Natural killer cell (primary cell): ENCODE data around the gene GULP1. TPM values are rescaled to one million over a fixed set of nuclear protein-coding genes. Genes with fewer than 3 reads are reported as not detected.

Experiments
- ATAC-seq, 3 donors: fragments of 150-1000 bp in 2 of 3; fragments of 200-7000 bp in 1 of 3; cut with Tn5 transposase; 1 replicate in 1 of 3; 2 replicates in 2 of 3; pipeline ENCODE4 v1.10.0; 2021; ENCODE audit warnings: mild to moderate bottlenecking in 2 of 3, moderate library complexity in 2 of 3
- DNase-seq, 2 donors: peaks; one replicate each; pipeline versions ENCODE4 v3.0.0 to v3.0.0-alpha.2; 2013 to 2021; ENCODE audit warnings: mixed read lengths in 1 of 2
- H3K27ac ChIP-seq: one replicate; pipeline ENCODE4 v1.5.1; 2013; ENCODE audit warnings: mild to moderate bottlenecking, low read length
- H3K27me3 ChIP-seq: one replicate; pipeline ENCODE4 v1.6.1; 2013; ENCODE audit warnings: low read length; ENCODE audit not compliant: control insufficient read depth, insufficient read depth
- H3K36me3 ChIP-seq: one replicate; pipeline ENCODE4 v1.6.1; 2013; ENCODE audit warnings: low read length; ENCODE audit not compliant: control insufficient read depth, insufficient read depth
- H3K4me1 ChIP-seq: one replicate; pipeline ENCODE4 v1.6.1; 2013; ENCODE audit warnings: low read length; ENCODE audit not compliant: control insufficient read depth, insufficient read depth
- H3K4me3 ChIP-seq: one replicate; pipeline ENCODE4 v1.5.1; 2013; ENCODE audit warnings: low read length
- H3K9me3 ChIP-seq: one replicate; pipeline ENCODE4 v1.6.1; 2013; ENCODE audit warnings: low read length; ENCODE audit not compliant: control insufficient read depth, insufficient read depth
- H3K27ac Mint-ChIP-seq, 2 donors: one replicate each; pipeline ENCODE4 v1.8.0; 2022; ENCODE audit warnings: mild to moderate bottlenecking in 2 of 2, mixed read lengths in 2 of 2, moderate library complexity in 1 of 2
- H3K27me3 Mint-ChIP-seq, 2 donors: one replicate each; pipeline ENCODE4 v1.8.0; 2022; ENCODE audit warnings: low read depth in 2 of 2, mixed read lengths in 2 of 2
- H3K36me3 Mint-ChIP-seq: one replicate; pipeline ENCODE4 v1.8.0; 2022; ENCODE audit warnings: mixed read lengths
- H3K4me1 Mint-ChIP-seq, 2 donors: one replicate each; pipeline ENCODE4 v1.8.0; 2022; ENCODE audit warnings: mixed read lengths in 2 of 2
- H3K4me3 Mint-ChIP-seq: one replicate; pipeline ENCODE4 v1.8.0; 2022; ENCODE audit warnings: mild to moderate bottlenecking, moderate library complexity, mixed read lengths
- H3K9me3 Mint-ChIP-seq, 2 donors: one replicate each; pipeline ENCODE4 v1.8.0; 2022; ENCODE audit warnings: mixed read lengths in 2 of 2
- WGBS: methylation state at CpG from one replicate; pipeline ENCODE4 v1.1.7; 2013; ENCODE audit warnings: missing lambda C conversion rate; ENCODE audit not compliant: insufficient coverage; 5-methylcytosine and 5-hydroxymethylcytosine counted together
- intact Hi-C: fragments of 100-400 bp; cut with micrococcal nuclease; formaldehyde crosslinking; loops from one replicate; pipeline ENCODE4 v1.14.2; 2022
- total RNA-seq, 4 donors: library from RNA; stranded (reverse); fragments of 120-200 nt in 1 of 4; gene quantifications; one replicate each; pipeline versions ENCODE4 v1.2.3 to v1.2.4, GENCODE V29; 2013 to 2022
- TF ChIP-seq, protein P1 (sequence below): fragments of 200-600 bp; IDR thresholded peaks from one replicate; pipeline ENCODE4 v1.8.0; 2022; ENCODE audit warnings: antibody characterized with exemption

The GULP1 gene
- total RNA-seq, 3 donors from 2014 or later (not counting 1 experiment from before 2014, with no cell fraction given), result not detected

DNA sequence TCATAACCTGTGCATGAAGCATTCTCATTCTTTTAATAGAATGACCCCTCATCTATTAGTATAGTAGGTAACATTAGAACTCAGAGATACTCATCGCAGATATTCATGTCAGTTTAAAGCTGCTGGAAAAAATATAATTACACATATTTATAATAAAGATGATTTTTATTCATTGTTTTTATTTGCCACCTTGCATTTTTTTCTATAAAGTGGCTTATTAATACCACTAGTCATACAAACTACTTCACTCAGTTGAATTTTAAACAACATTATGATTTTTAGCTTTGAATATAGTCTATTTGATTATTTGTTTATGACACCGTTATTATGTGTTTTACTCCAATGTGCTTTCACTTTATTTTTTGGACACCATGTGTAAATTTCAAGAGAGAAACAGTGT is 23.9 kb upstream of the GULP1 start:
- Histone ChIP-seq H3K4me1 (no peaks in the 10 kb centered on the region), H3K27me3 (no peaks in the 10 kb centered on the region), H3K9me3 (no peaks in the 10 kb centered on the region), H3K4me3 (no peak overlapping the region), H3K36me3 (no peaks in the 10 kb centered on the region), H3K27ac (no peak overlapping the region)
- DNase-seq, result no peak
- no peaks in the 10 kb centered on the region for H3K27me3 Mint-ChIP-seq
- no peaks in the 10 kb centered on the region for H3K36me3 Mint-ChIP-seq
- H3K27ac Mint-ChIP-seq, result no peak overlapping the region
- peaks cover 0 to 6% of the 10 kb centered on the region in 2 donors for H3K9me3 Mint-ChIP-seq
- no peak for ATAC-seq
- H3K4me3 Mint-ChIP-seq, result no peak overlapping the region
- 100% methylated on average over 1 of the region's 2 CpGs for WGBS
- no peaks in the 10 kb centered on the region for H3K4me1 Mint-ChIP-seq
- TF ChIP-seq, protein P1, sequence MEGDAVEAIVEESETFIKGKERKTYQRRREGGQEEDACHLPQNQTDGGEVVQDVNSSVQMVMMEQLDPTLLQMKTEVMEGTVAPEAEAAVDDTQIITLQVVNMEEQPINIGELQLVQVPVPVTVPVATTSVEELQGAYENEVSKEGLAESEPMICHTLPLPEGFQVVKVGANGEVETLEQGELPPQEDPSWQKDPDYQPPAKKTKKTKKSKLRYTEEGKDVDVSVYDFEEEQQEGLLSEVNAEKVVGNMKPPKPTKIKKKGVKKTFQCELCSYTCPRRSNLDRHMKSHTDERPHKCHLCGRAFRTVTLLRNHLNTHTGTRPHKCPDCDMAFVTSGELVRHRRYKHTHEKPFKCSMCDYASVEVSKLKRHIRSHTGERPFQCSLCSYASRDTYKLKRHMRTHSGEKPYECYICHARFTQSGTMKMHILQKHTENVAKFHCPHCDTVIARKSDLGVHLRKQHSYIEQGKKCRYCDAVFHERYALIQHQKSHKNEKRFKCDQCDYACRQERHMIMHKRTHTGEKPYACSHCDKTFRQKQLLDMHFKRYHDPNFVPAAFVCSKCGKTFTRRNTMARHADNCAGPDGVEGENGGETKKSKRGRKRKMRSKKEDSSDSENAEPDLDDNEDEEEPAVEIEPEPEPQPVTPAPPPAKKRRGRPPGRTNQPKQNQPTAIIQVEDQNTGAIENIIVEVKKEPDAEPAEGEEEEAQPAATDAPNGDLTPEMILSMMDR, result no peak
- intact Hi-C loops, result no loop called here

DNA sequence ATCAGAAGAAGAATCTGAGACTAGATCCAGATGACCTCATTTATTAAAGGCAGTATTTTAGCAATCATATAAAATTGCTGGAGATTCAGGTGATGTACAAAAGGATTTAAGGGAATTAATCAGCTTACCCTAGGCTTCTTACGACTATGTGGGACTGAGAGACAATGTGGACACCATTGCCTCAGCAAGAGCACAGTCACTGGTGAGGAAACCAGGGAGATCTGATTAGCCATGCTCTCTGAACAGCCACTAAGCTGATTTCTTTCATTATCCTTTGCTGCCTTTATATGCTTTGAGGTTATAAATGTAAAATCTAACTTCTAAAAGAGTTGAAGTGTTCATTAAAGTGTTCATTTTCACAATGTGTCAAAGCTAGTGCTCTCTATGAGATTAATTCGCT is 22.7 kb upstream of the GULP1 start:
- H3K36me3 Mint-ChIP-seq, result no peaks in the 10 kb centered on the region

DNA sequence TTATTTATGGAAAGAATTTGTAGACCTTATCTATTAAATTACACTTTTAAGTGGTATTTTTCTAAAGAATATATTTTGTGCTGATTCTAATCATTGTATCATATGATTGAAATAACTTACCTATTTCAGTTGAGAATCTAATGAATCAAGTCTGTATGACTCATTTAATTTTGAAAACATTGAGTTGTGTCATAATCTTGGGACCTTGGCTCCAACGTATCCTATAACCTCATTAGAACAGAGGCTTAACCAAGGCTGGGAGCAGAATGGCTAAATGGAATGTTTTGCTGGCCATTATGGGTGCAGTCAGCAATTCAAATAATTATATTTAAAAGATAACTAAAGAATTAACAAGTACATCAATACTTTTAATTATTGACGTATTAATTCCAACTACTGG is 19.6 kb upstream of the GULP1 start:
- 60% methylated on average over 1 of the region's 2 CpGs for WGBS
- no peak overlapping the region for H3K27ac ChIP-seq
- Mint-ChIP-seq H3K36me3 (no peaks in the 10 kb centered on the region), H3K4me1 (no peaks in the 10 kb centered on the region), H3K27me3 (no peaks in the 10 kb centered on the region), H3K27ac (no peak overlapping the region), H3K4me3 (no peak overlapping the region), H3K9me3 (peaks cover 0 to 11% of the 10 kb centered on the region in 2 donors)
- no peaks in the 10 kb centered on the region for H3K27me3 ChIP-seq
- intact Hi-C loops, result no loop called here
- no peaks in the 10 kb centered on the region for H3K4me1 ChIP-seq
- TF ChIP-seq, protein P1, result no peak
- H3K4me3 ChIP-seq, result no peak overlapping the region
- H3K36me3 ChIP-seq, result no peaks in the 10 kb centered on the region
- H3K9me3 ChIP-seq, result peaks cover 2% of the 10 kb centered on the region
- ATAC-seq, result no peak
- DNase-seq, result no peak

More for the DNA sequence above, 22.7 kb upstream of the GULP1 start:
- H3K27me3 Mint-ChIP-seq, result no peaks in the 10 kb centered on the region
- Histone ChIP-seq H3K9me3 (peaks cover 2% of the 10 kb centered on the region), H3K4me1 (no peaks in the 10 kb centered on the region), H3K27me3 (no peaks in the 10 kb centered on the region), H3K36me3 (no peaks in the 10 kb centered on the region), H3K4me3 (no peak overlapping the region), H3K27ac (no peak overlapping the region)
- no peak for ATAC-seq
- no peak overlapping the region for H3K27ac Mint-ChIP-seq
- H3K4me1 Mint-ChIP-seq, result no peaks in the 10 kb centered on the region
- intact Hi-C loops, result no loop called here
- no peak overlapping the region for H3K4me3 Mint-ChIP-seq
- TF ChIP-seq, protein P1, result no peak
- peaks cover 0 to 9% of the 10 kb centered on the region in 2 donors for H3K9me3 Mint-ChIP-seq
- 85% methylated on average over 2 of the region's 2 CpGs for WGBS
- DNase-seq, result no peak

DNA sequence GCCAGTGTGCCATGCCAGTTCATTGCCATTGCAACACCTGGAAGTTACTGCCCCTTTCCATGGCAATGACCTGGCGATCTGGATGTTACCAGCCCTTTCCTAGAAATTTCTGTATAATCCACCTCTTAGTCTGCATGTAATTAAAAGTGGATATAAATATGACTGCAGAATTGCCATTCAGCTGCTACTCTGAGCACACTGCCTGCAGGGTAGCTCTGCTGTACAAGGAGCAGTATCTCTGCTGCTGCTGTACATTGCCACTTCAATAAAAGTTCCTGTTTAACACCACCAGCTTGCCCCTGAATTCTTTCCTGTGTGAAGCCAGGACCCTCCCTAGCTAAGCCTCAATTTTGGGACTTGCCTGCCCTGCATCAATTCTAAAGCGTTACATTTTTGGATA is 17.4 kb upstream of the GULP1 start:
- H3K4me3 Mint-ChIP-seq, result no peak overlapping the region
- Histone ChIP-seq H3K9me3 (peaks cover 2% of the 10 kb centered on the region), H3K4me3 (no peak overlapping the region), H3K27me3 (no peaks in the 10 kb centered on the region), H3K36me3 (no peaks in the 10 kb centered on the region), H3K27ac (no peak overlapping the region), H3K4me1 (no peaks in the 10 kb centered on the region)
- TF ChIP-seq, protein P1, result no peak
- H3K9me3 Mint-ChIP-seq, result peaks cover 0 to 11% of the 10 kb centered on the region in 2 donors
- no peaks in the 10 kb centered on the region for H3K4me1 Mint-ChIP-seq
- no peaks in the 10 kb centered on the region for H3K27me3 Mint-ChIP-seq
- DNase-seq (no peak), ATAC-seq (no peak)
- no peaks in the 10 kb centered on the region for H3K36me3 Mint-ChIP-seq
- no peak overlapping the region for H3K27ac Mint-ChIP-seq
- 92% methylated on average over 2 of the region's 2 CpGs for WGBS
- intact Hi-C loops, result no loop called here
